Thyroid gland (tissue), 4 donors: Measurements from ENCODE around the gene SULT1A2.

ENCODE experiments used
- POLR2A ChIP-seq, 2 donors: fragments of 450-650 bp; IDR thresholded peaks; one replicate each; pipeline ENCODE4 v1.6.1; 2017; ENCODE audit warnings: antibody characterized with exemption in 2 of 2, mild to moderate bottlenecking in 2 of 2, moderate library complexity in 1 of 2
- TF ChIP-seq, protein P1 (sequence below), 6 experiments: fragments of 200-600 bp in 3 of 6; fragments of 450-650 bp in 3 of 6; sonication (generic) in 3 of 6; IDR thresholded peaks; one replicate each; pipeline ENCODE4 v1.5.1; 2016 to 2019; ENCODE audit warnings: antibody characterized with exemption in 6 of 6, mild to moderate bottlenecking in 2 of 6, inconsistent platforms in 1 of 6, moderate library complexity in 1 of 6

DNA sequence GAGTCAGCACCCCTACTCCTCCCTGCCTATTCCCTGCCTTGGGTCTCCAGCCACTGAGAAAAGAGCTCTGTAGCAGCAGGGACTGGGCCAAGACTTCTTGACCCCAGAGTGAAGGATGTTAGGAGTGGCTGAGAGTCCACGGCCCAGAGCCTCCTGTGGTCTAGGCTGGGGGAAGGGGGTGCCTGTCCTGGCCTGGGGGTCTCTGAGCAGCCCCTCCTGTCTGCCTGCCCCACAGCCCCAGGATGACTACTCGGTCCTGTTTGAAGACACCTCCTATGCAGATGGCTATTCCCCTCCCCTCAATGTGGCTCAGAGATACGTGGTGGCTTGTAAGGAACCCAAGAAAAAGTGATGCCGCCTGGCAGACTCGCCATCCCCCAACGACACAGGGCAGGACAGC is 5.5 kb downstream of the SULT1A2 start:
- TF ChIP-seq, protein P1, sequence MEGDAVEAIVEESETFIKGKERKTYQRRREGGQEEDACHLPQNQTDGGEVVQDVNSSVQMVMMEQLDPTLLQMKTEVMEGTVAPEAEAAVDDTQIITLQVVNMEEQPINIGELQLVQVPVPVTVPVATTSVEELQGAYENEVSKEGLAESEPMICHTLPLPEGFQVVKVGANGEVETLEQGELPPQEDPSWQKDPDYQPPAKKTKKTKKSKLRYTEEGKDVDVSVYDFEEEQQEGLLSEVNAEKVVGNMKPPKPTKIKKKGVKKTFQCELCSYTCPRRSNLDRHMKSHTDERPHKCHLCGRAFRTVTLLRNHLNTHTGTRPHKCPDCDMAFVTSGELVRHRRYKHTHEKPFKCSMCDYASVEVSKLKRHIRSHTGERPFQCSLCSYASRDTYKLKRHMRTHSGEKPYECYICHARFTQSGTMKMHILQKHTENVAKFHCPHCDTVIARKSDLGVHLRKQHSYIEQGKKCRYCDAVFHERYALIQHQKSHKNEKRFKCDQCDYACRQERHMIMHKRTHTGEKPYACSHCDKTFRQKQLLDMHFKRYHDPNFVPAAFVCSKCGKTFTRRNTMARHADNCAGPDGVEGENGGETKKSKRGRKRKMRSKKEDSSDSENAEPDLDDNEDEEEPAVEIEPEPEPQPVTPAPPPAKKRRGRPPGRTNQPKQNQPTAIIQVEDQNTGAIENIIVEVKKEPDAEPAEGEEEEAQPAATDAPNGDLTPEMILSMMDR (IDR thresholded peaks at IDR 0.05): no peak
- TF ChIP-seq POLR2A (IDR thresholded peaks at IDR 0.05): no peak
